ENCODE measurements around the gene AGBL4. TPM values are rescaled to one million over a fixed set of nuclear protein-coding genes. Genes with fewer than 3 reads are reported as not detected.

Gene AGBL4
- total RNA-seq, 2 donors from 2014 or later: 0.40 to 5.5 TPM

GRCh38 chr1:48930011-48930410, 1093.7 kb downstream of the AGBL4 start:
- Mint-ChIP-seq H3K36me3 (ENCODE audit: low read depth) (no peaks in the 10 kb centered on the region), H3K27me3 (ENCODE audit: insufficient read depth) (no peaks in the 10 kb centered on the region), H3K9me3 (peaks cover 3% of the 10 kb centered on the region), H3K4me1 (no peaks in the 10 kb centered on the region), H3K4me3 (no peak overlapping the region), H3K27ac (no peak overlapping the region)
- H3K36me3 ChIP-seq (ENCODE audit: control insufficient read depth, insufficient read depth, low read length): no peaks in the 10 kb centered on the region
- no peaks in the 10 kb centered on the region for H3K4me1 ChIP-seq (ENCODE audit: control insufficient read depth, insufficient read depth, low read length)
- TF ChIP-seq CTCF (conservative IDR thresholded peaks at IDR 0.05): no peak
- no peak overlapping the region for H3K9ac ChIP-seq (ENCODE audit: extremely low read depth, low read length, poor library complexity, severe bottlenecking)
- DNase-seq: no peak
- no peaks in the 10 kb centered on the region for H3K27me3 ChIP-seq (ENCODE audit: control insufficient read depth, insufficient read depth, low read length, poor library complexity, severe bottlenecking)
- H3K9me3 ChIP-seq (ENCODE audit: control insufficient read depth, low read length): no peaks in the 10 kb centered on the region
- H3K27ac ChIP-seq (ENCODE audit: low read depth, low read length): no peak overlapping the region
- H3K4me3 ChIP-seq (ENCODE audit: low read length): no peak overlapping the region
- 75 to 89% methylated on average over 3 to 4 of the region's 4 CpGs for WGBS, 2 experiments (ENCODE audit: insufficient coverage in 1 of 2, insufficient read length in 1 of 2)

GRCh38 chr1:48924099-48924498, 1099.7 kb downstream of the AGBL4 start:
- Histone ChIP-seq H3K4me1 (ENCODE audit: control insufficient read depth, insufficient read depth, low read length) (no peaks in the 10 kb centered on the region), H3K27me3 (ENCODE audit: control insufficient read depth, insufficient read depth, low read length, poor library complexity, severe bottlenecking) (no peaks in the 10 kb centered on the region), H3K9ac (ENCODE audit: extremely low read depth, low read length, poor library complexity, severe bottlenecking) (no peak overlapping the region), H3K27ac (ENCODE audit: low read depth, low read length) (no peak overlapping the region), H3K36me3 (ENCODE audit: control insufficient read depth, insufficient read depth, low read length) (no peaks in the 10 kb centered on the region), H3K4me3 (ENCODE audit: low read length) (no peak overlapping the region), H3K9me3 (ENCODE audit: control insufficient read depth, low read length) (no peaks in the 10 kb centered on the region)
- no peak overlapping the region for H3K4me3 Mint-ChIP-seq
- H3K27ac Mint-ChIP-seq: no peak overlapping the region
- H3K36me3 Mint-ChIP-seq (ENCODE audit: low read depth): no peaks in the 10 kb centered on the region
- DNase-seq: no peak
- no peaks in the 10 kb centered on the region for H3K27me3 Mint-ChIP-seq (ENCODE audit: insufficient read depth)
- peaks cover 3% of the 10 kb centered on the region for H3K9me3 Mint-ChIP-seq
- TF ChIP-seq CTCF (conservative IDR thresholded peaks at IDR 0.05): no peak
- no peaks in the 10 kb centered on the region for H3K4me1 Mint-ChIP-seq

- Histone ChIP-seq H3K4me3 (ENCODE audit: low read length) (no peak overlapping the region), H3K27ac (ENCODE audit: low read depth, low read length) (no peak overlapping the region), H3K4me1 (ENCODE audit: control insufficient read depth, insufficient read depth, low read length) (no peaks in the 10 kb centered on the region), H3K9ac (ENCODE audit: extremely low read depth, low read length, poor library complexity, severe bottlenecking) (no peak overlapping the region), H3K27me3 (ENCODE audit: control insufficient read depth, insufficient read depth, low read length, poor library complexity, severe bottlenecking) (no peaks in the 10 kb centered on the region), H3K36me3 (ENCODE audit: control insufficient read depth, insufficient read depth, low read length) (no peaks in the 10 kb centered on the region), H3K9me3 (ENCODE audit: control insufficient read depth, low read length) (no peaks in the 10 kb centered on the region)
- TF ChIP-seq CTCF (conservative IDR thresholded peaks at IDR 0.05): no peak
- Mint-ChIP-seq H3K27ac (no peak overlapping the region), H3K36me3 (ENCODE audit: low read depth) (no peaks in the 10 kb centered on the region), H3K4me3 (no peak overlapping the region), H3K9me3 (peaks cover 3% of the 10 kb centered on the region), H3K4me1 (no peaks in the 10 kb centered on the region), H3K27me3 (ENCODE audit: insufficient read depth) (no peaks in the 10 kb centered on the region)
- DNase-seq: no peak
- 75% methylated on average over 1 of the region's 1 CpG; no CpG with 5 or more reads in 1 of the 2 experiments for WGBS, 2 experiments (ENCODE audit: insufficient coverage in 1 of 2, insufficient read length in 1 of 2)
These were observed 1100.6 kb downstream of the AGBL4 start for GRCh38 chr1:48923116-48923515.
